OCI-LY7 (cell line): ENCODE results near the gene SARS2. TPM values are rescaled to one million over a fixed set of nuclear protein-coding genes. Genes with fewer than 3 reads are reported as not detected.
"Not testable (repeated sequence)": the region's sequence is repeated elsewhere in the genome, so short reads cannot be mapped to it uniquely, and the experiment has no call there.

ENCODE experiments used
- BruUV-seq: library from RNA; stranded (reverse); fragments of 400-500 nt; replicated peaks from 2 replicates; lab custom pipeline; 2021; lab: Mats Ljungman, UMichigan
- CTCF ChIA-PET: fragments of 300-600 bp; sonication (Branson Sonifier 250); formaldehyde crosslinking; loops from one replicate; lab custom pipeline; 2022; ENCODE audit warnings: antibody characterized with exemption; ENCODE audit not compliant: unreplicated experiment; lab: Charles Lee
- POLR2A ChIA-PET: fragments of 300-600 bp; sonication (Branson Sonifier 250); formaldehyde crosslinking; loops from one replicate; lab custom pipeline; 2022; ENCODE audit warnings: antibody characterized with exemption; lab: Charles Lee
- DNase-seq: peaks from one replicate; pipeline ENCODE4 v3.0.0-alpha.2; 2015; ENCODE audit warnings: low spot score
- H2AFZ ChIP-seq: fragments of 200-600 bp; sonication (generic), shearing (Covaris generic); 2 replicates; pipeline ENCODE4 v1.6.1; 2014; ENCODE audit warnings: mild to moderate bottlenecking, antibody characterized with exemption, low read length, moderate library complexity
- H3K27ac ChIP-seq: fragments of 200-600 bp; sonication (generic); 2 replicates; pipeline ENCODE4 v1.5.1; 2014; ENCODE audit warnings: mixed run types, low read depth, mild to moderate bottlenecking, moderate library complexity, low read length, inconsistent platforms; ENCODE audit not compliant: poor library complexity, severe bottlenecking
- H3K36me3 ChIP-seq: fragments of 200-600 bp; sonication (generic); 2 replicates; pipeline ENCODE4 v1.6.1; 2014; ENCODE audit warnings: mild to moderate bottlenecking, antibody characterized with exemption, low read length, moderate library complexity, mixed read lengths; ENCODE audit not compliant: insufficient read depth
- H3K4me1 ChIP-seq: fragments of 200-600 bp; sonication (generic); 2 replicates; pipeline ENCODE4 v1.5.1; 2014; ENCODE audit warnings: mild to moderate bottlenecking, low read length; ENCODE audit not compliant: insufficient read depth, poor library complexity, severe bottlenecking
- H3K4me2 ChIP-seq: fragments of 200-600 bp; sonication (generic); 2 replicates; pipeline ENCODE4 v1.6.1; 2014; ENCODE audit warnings: mild to moderate bottlenecking, low read length
- H3K4me3 ChIP-seq: fragments of 200-600 bp; sonication (generic); 2 replicates; pipeline ENCODE4 v1.5.1; 2014; ENCODE audit warnings: mild to moderate bottlenecking, low read depth, low read length; ENCODE audit not compliant: poor library complexity, severe bottlenecking
- H3K79me2 ChIP-seq: fragments of 200-600 bp; sonication (generic); 2 replicates; pipeline ENCODE4 v1.6.1; 2016; ENCODE audit warnings: low read depth, mild to moderate bottlenecking, low read length, moderate library complexity, mixed read lengths; ENCODE audit not compliant: insufficient read depth
- H3K9me2 ChIP-seq: fragments of 200-600 bp; sonication (generic); 2 replicates; pipeline ENCODE4 v1.6.1; 2016; ENCODE audit warnings: mild to moderate bottlenecking, low read length, mixed read lengths; ENCODE audit not compliant: insufficient read depth
- H3K9me3 ChIP-seq: fragments of 200-600 bp; sonication (generic); 2 replicates; pipeline ENCODE4 v1.6.1; 2014; ENCODE audit warnings: mild to moderate bottlenecking, mixed run types, low read length, mixed read lengths
- H4K20me1 ChIP-seq: fragments of 200-600 bp; sonication (generic); 2 replicates; pipeline ENCODE4 v1.6.1; 2014; ENCODE audit warnings: mild to moderate bottlenecking, antibody characterized with exemption, low read length, moderate library complexity, mixed read lengths; ENCODE audit not compliant: insufficient read depth
- EZH2phosphoT487 ChIP-seq: fragments of 200-600 bp; sonication (generic); IDR thresholded peaks from 2 replicates; pipeline ENCODE4 v1.6.1; 2018; ENCODE audit warnings: low read depth, borderline replicate concordance, mild to moderate bottlenecking, mixed run types, antibody characterized with exemption, low read length, moderate library complexity, mixed read lengths
- intact Hi-C: fragments of 100-400 bp; cut with micrococcal nuclease; formaldehyde crosslinking; loops from one replicate; pipeline ENCODE4 v1.10.0; 2022; ENCODE audit not compliant: unreplicated experiment
- total RNA-seq, 2 experiments: library from RNA; depleted of rRNA in 1 of 2; stranded (reverse); fragments of >200 nt in 1 of 2; shearing (Covaris generic) in 1 of 2; gene quantifications; 2 replicates each; pipeline ENCODE4 v1.2.3, GENCODE V29; 2014 to 2022
- TF ChIP-seq, protein P1 (sequence below): fragments of 200-600 bp; sonication (generic); conservative IDR thresholded peaks from 2 replicates; pipeline ENCODE4 v1.5.1; 2014; ENCODE audit warnings: mild to moderate bottlenecking, antibody characterized with exemption, low read length, moderate library complexity, mixed read lengths

Gene SARS2
- total RNA-seq, 2 experiments from 2014 or later: 37.7 to 52.8 TPM

DNA sequence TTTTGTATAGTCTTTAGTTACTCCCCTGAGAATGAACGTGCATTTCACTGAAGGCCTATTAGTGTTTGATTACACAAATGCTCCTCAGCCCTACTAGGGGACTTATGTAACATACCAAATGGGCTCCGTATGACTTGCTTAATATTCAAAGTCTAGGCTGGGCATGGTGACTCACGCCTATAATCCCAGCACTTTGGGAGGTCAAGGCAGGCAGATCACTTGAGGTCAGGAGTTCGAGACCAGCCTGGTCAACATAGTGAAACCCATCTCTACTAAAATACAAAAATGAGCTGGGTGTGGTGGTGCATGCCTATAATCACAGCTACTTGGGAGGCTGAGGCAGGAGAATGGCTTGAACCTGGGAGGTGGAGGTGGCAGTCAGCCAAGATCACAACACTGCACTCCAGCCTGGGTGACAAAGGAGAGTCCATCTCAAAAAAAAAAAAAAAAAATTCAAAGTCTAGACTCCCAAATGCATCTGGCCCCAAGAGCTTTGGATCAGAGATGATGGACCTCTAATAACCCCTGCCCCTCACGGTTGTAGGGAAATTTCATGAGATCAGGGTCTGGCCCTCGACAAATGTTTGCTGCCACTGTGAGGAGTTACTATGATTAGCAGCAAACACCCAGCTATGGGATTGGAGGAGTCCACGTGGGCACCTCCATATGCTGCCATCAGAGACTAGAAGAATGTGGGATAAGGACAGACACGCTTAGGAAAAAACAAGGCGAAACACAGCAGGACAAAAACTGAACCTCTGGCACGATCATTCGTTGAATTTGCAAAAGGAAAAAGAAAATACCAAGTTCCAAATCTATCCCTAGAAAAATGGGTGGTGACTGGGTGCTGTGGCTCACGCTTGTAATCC, 40.3 kb upstream of the SARS2 start:
- Histone ChIP-seq H2AFZ (no peak overlapping the region), H4K20me1 (no peaks in the 10 kb centered on the region), H3K9me2 (no peaks in the 10 kb centered on the region), H3K36me3 (no peaks in the 10 kb centered on the region), H3K4me2 (no peak overlapping the region), H3K27ac (no peak overlapping the region), H3K79me2 (no peaks in the 10 kb centered on the region), H3K4me1 (no peaks in the 10 kb centered on the region), H3K4me3 (no peak overlapping the region), H3K9me3 (no peaks in the 10 kb centered on the region)
- no TSS peak for BruUV-seq
- POLR2A ChIA-PET: interaction anchor here (0.7 kb wide), 1 partner anchor 448 kb away, joined by 3 read pairs; no protein-coding TSS in a partner anchor
- DNase-seq: no peak
- TF ChIP-seq, protein P1, sequence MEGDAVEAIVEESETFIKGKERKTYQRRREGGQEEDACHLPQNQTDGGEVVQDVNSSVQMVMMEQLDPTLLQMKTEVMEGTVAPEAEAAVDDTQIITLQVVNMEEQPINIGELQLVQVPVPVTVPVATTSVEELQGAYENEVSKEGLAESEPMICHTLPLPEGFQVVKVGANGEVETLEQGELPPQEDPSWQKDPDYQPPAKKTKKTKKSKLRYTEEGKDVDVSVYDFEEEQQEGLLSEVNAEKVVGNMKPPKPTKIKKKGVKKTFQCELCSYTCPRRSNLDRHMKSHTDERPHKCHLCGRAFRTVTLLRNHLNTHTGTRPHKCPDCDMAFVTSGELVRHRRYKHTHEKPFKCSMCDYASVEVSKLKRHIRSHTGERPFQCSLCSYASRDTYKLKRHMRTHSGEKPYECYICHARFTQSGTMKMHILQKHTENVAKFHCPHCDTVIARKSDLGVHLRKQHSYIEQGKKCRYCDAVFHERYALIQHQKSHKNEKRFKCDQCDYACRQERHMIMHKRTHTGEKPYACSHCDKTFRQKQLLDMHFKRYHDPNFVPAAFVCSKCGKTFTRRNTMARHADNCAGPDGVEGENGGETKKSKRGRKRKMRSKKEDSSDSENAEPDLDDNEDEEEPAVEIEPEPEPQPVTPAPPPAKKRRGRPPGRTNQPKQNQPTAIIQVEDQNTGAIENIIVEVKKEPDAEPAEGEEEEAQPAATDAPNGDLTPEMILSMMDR: no peak
- no peak for TF ChIP-seq EZH2phosphoT487
- CTCF ChIA-PET: no interaction called here
- intact Hi-C loops: no loop called here

DNA sequence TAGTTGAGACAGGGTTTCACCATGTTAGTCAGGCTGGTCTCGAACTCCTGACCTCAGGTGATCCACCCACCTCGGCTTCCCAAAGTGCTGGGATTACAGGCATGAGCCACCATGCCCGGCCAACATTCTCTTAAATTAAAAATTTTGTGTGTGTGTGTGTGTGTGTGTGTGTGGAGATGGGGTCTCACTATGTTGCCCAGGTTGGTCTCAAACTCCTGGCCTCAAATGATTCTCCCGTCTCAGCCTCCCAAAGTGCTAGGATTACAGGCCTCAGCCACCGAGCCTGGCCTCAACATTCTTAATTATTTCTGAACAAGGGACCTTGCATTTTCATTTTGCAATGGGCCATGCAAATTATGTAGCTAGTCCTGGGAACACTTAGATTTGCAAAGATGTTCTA, 35.6 kb upstream of the SARS2 start:
- H3K9me3 ChIP-seq, BruUV-seq, H3K79me2 ChIP-seq, H3K4me2 ChIP-seq, H3K27ac ChIP-seq, H3K9me2 ChIP-seq, H3K4me1 ChIP-seq, H2AFZ ChIP-seq, DNase-seq, CTCF ChIA-PET, H4K20me1 ChIP-seq, H3K36me3 ChIP-seq, H3K4me3 ChIP-seq, POLR2A ChIA-PET: not testable (repeated sequence)
- intact Hi-C loops: loop anchor here (10.0 kb wide), 1 partner anchor 69 kb away; the partner anchor contains the start of gene FBXO27

DNA sequence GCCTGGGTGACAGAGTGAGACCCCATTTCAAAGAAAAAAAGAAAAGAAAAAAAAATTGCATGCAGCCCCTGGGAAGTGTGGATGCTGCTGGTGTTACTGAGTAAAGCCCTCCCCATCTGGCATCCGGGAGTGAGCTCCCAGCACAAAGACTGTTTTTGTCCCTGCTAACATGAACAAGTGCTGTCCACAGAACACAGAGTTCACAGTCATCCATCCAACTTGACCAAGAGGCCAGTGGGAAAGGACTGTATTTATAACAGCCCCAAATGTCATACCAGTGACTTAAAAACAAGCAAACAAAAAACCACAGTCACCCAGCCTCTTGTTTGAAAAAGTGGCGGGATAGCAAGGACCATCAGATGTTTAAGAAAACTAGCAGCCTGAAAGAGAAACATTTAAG, 34.2 kb upstream of the SARS2 start:
- H2AFZ ChIP-seq: no peak overlapping the region
- ChIA-PET POLR2A (interaction anchor here (0.7 kb wide), 1 partner anchor 562 kb away, joined by 3 read pairs; the partner anchor contains the start of gene FAM98C), CTCF (no interaction called here)
- no peaks in the 10 kb centered on the region for H4K20me1 ChIP-seq
- no peak overlapping the region for H3K27ac ChIP-seq
- H3K4me2 ChIP-seq: no peak overlapping the region
- no peaks in the 10 kb centered on the region for H3K79me2 ChIP-seq
- DNase-seq: no peak
- no peaks in the 10 kb centered on the region for H3K9me3 ChIP-seq
- intact Hi-C loops: loop anchor here (10.0 kb wide), 1 partner anchor 70 kb away; the partner anchor contains the start of gene FBXO27
- TF ChIP-seq EZH2phosphoT487: no peak
- TF ChIP-seq, protein P1: no peak
- no peaks in the 10 kb centered on the region for H3K9me2 ChIP-seq
- H3K36me3 ChIP-seq: no peaks in the 10 kb centered on the region
- no peaks in the 10 kb centered on the region for H3K4me1 ChIP-seq
- H3K4me3 ChIP-seq: no peak overlapping the region
- no TSS peak for BruUV-seq
